Smooth muscle cell (in vitro differentiated cells): Measurements from ENCODE around the gene DCAF5. TPM values are rescaled to one million over a fixed set of nuclear protein-coding genes. Genes with fewer than 3 reads are reported as not detected.

Source experiments
- DNase-seq: peaks from one replicate; lab custom pipeline; 2025; ENCODE audit not compliant: unreplicated experiment; lab: John Stamatoyannopoulos, UW
- H2AFZ ChIP-seq: fragments of 200-600 bp; sonication (generic); 2 replicates; pipeline ENCODE4 v1.6.0; 2016; ENCODE audit warnings: antibody characterized with exemption, low read depth, mild to moderate bottlenecking
- H3F3A ChIP-seq: fragments of 200-600 bp; sonication (generic); 2 replicates; pipeline ENCODE4 v1.6.0; 2017; ENCODE audit warnings: antibody characterized with exemption, low read depth
- H3K27ac ChIP-seq: fragments of 200-600 bp; sonication (generic); 2 replicates; pipeline ENCODE4 v1.5.1; 2016; ENCODE audit warnings: low read depth, mild to moderate bottlenecking
- H3K27me3 ChIP-seq: fragments of 200-600 bp; sonication (generic); 2 replicates; pipeline ENCODE4 v1.6.1; 2016; ENCODE audit warnings: low read depth, mild to moderate bottlenecking
- H3K36me3 ChIP-seq: fragments of 200-600 bp; sonication (generic); 2 replicates; pipeline ENCODE4 v1.5.1; 2016; ENCODE audit warnings: low read depth
- H3K4me1 ChIP-seq: fragments of 200-600 bp; sonication (generic); 2 replicates; pipeline ENCODE4 v1.5.1; 2016; ENCODE audit warnings: low read depth
- H3K4me2 ChIP-seq: fragments of 200-600 bp; sonication (generic); 2 replicates; pipeline ENCODE4 v1.6.0; 2016; ENCODE audit warnings: mild to moderate bottlenecking
- H3K4me3 ChIP-seq: fragments of 200-600 bp; sonication (generic); 2 replicates; pipeline ENCODE4 v1.5.1; 2016; ENCODE audit warnings: mild to moderate bottlenecking
- H3K79me2 ChIP-seq: fragments of 200-600 bp; sonication (generic); 2 replicates; pipeline ENCODE4 v1.6.0; 2016; ENCODE audit warnings: low read depth, mild to moderate bottlenecking
- H3K9ac ChIP-seq: fragments of 200-600 bp; sonication (generic); 2 replicates; pipeline ENCODE4 v1.6.0; 2016; ENCODE audit warnings: low read depth
- H3K9me3 ChIP-seq: fragments of 200-600 bp; sonication (generic); replicated peaks from 2 replicates; pipeline ENCODE4 v1.5.1; 2016; ENCODE audit warnings: low read depth
- H4K20me1 ChIP-seq: fragments of 200-600 bp; sonication (generic); 2 replicates; pipeline ENCODE4 v1.6.0; 2016; ENCODE audit warnings: low read depth
- WGBS: methylation state at CpG from one replicate; pipeline ENCODE4 v1.1.7; 2016; ENCODE audit warnings: low lambda C conversion rate; 5-methylcytosine and 5-hydroxymethylcytosine counted together
- polyA plus RNA-seq: library from polyadenylated mRNA; unstranded; fragments of >200 nt; fragmentation: Nextera tagmentation; extraction: Ambion mirVana; gene quantifications from 2 replicates; pipeline ENCODE4 v1.2.1, GENCODE V29; 2016
- total RNA-seq: library from RNA; depleted of rRNA; stranded (reverse); fragments of >200 nt; gene quantifications from 2 replicates; pipeline ENCODE4 v1.2.3, GENCODE V29; 2014
- TF ChIP-seq, protein P1 (sequence below): fragments of 200-600 bp; sonication (generic); IDR thresholded peaks from 2 replicates; pipeline ENCODE4 v1.5.1; 2017; ENCODE audit warnings: borderline replicate concordance, mild to moderate bottlenecking, antibody characterized with exemption; ENCODE audit not compliant: insufficient read depth, poor library complexity, severe bottlenecking

DCAF5 gene
- total and polyA plus RNA-seq, 2 experiments from 2014 or later, result 23.0 to 45.4 TPM

DNA sequence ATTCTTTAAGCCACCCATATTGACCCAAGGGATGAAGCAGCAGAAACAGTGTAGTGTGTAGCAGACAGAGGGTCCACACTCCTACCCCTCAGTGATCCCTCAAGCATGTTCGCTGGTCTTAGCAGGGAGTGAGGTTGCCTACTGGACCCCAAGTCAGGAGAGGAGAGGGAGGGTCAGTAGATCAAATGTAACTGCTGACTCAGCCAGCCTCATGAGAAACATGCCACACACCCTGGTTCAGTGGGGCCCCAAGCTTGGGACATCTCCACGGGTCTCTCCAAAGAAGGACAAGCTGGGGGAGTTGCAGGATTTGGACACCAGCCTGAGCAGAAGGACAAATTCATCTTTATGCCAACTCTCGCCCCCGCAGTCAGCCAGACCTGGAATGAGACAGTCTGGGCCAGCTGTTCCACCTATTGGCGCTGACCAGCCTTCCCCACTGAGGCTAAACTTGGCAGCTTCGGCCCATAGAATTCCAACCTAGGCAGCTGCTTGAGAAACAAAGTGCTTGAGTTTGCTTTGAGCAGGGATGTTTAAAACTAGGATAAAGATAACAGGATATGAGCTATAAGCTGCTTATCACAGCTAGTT is 107.9 kb downstream of the DCAF5 start:
- Histone ChIP-seq H3K4me2 (peak overlapping the region; percentile 32), H3K79me2 (no peaks in the 10 kb centered on the region), H2AFZ (no peak overlapping the region), H3K9me3 (no peaks in the 10 kb centered on the region), H3K27me3 (no peaks in the 10 kb centered on the region), H3K4me1 (peaks cover 46% of the 10 kb centered on the region), H3K27ac (peak overlapping the region; percentile 95), H3K9ac (peak overlapping the region; percentile 55), H4K20me1 (no peaks in the 10 kb centered on the region), H3F3A (peaks cover 35% of the 10 kb centered on the region), H3K4me3 (no peak overlapping the region), H3K36me3 (no peaks in the 10 kb centered on the region)
- WGBS, result 58% methylated on average over 6 of the region's 6 CpGs
- DNase-seq, result no peak
- TF ChIP-seq, protein P1, sequence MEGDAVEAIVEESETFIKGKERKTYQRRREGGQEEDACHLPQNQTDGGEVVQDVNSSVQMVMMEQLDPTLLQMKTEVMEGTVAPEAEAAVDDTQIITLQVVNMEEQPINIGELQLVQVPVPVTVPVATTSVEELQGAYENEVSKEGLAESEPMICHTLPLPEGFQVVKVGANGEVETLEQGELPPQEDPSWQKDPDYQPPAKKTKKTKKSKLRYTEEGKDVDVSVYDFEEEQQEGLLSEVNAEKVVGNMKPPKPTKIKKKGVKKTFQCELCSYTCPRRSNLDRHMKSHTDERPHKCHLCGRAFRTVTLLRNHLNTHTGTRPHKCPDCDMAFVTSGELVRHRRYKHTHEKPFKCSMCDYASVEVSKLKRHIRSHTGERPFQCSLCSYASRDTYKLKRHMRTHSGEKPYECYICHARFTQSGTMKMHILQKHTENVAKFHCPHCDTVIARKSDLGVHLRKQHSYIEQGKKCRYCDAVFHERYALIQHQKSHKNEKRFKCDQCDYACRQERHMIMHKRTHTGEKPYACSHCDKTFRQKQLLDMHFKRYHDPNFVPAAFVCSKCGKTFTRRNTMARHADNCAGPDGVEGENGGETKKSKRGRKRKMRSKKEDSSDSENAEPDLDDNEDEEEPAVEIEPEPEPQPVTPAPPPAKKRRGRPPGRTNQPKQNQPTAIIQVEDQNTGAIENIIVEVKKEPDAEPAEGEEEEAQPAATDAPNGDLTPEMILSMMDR, result no peak

DNA sequence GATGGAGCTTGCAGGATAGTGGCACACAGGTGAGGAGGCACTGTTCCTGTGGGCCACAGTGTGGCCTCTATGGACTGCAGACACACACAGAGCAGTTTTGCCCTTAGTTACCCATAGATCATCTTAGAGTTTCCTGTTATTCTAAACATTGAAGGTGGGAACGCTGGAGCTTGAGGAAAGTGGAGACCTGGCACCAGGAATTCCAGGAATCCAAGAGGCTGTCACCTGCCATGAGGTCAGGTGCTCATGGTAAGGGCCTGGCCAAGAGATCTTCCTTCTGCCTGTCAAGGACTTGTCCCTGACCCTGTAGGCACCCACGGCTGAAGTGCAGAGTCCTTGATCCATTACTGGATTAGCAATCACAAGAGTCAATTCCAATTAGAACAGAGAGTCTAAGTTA is 108.6 kb downstream of the DCAF5 start:
- DNase-seq, result no peak
- Histone ChIP-seq H3K27ac (peak overlapping the region; percentile 95), H2AFZ (no peak overlapping the region), H4K20me1 (no peaks in the 10 kb centered on the region), H3K9me3 (no peaks in the 10 kb centered on the region), H3K4me2 (peak overlapping the region; percentile 55), H3K4me1 (peaks cover 39% of the 10 kb centered on the region), H3K27me3 (no peaks in the 10 kb centered on the region), H3K79me2 (no peaks in the 10 kb centered on the region), H3F3A (peaks cover 32% of the 10 kb centered on the region), H3K4me3 (no peak overlapping the region), H3K36me3 (no peaks in the 10 kb centered on the region), H3K9ac (no peak overlapping the region)
- WGBS, result 78% methylated on average over 2 of the region's 2 CpGs
- TF ChIP-seq, protein P1, result no peak

DNA sequence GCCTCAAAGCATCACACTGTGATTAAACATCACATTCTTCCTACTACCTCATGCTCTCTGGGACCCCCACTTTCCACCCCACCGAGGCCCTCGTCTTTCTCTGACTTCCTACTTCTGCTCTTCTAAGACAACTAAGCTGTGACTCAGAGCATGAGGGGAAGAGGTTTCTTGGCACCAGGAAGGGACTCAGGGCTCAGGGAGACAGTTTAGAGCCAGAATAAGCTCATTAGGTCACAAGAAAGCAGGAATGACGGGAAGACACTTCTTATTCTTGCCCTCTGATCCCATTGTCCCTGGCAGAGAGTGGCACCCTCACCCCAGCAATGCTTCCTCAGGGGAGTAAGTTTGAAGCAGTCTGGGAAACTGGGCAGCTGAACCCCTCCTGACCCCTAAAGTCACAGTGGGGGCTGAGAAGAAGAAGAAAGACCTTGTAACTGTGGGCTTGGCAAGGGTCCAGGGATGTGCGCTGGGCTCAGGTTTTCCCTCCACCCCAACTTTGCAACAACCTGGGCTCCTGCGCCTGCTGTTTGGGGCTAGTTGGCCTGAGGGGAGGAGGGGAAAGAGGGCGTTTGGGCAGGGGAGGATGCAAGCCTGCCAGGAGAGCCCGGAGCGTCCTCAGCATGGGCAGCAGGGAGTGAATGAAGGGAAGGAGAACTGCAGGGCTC is 109.2 kb downstream of the DCAF5 start:
- DNase-seq, result no peak
- no peaks in the 10 kb centered on the region for H3K27me3 ChIP-seq
- no peaks in the 10 kb centered on the region for H3K9me3 ChIP-seq
- H3K4me3 ChIP-seq, result no peak overlapping the region
- H3K36me3 ChIP-seq, result no peaks in the 10 kb centered on the region
- no peaks in the 10 kb centered on the region for H3K79me2 ChIP-seq
- TF ChIP-seq, protein P1, result no peak
- 65% methylated on average over 8 of the region's 8 CpGs for WGBS
- H2AFZ ChIP-seq, result no peak overlapping the region
- peaks cover 36% of the 10 kb centered on the region for H3F3A ChIP-seq
- no peaks in the 10 kb centered on the region for H4K20me1 ChIP-seq
- H3K9ac ChIP-seq, result no peak overlapping the region
- peaks cover 41% of the 10 kb centered on the region for H3K4me1 ChIP-seq
- peak overlapping the region; percentile 55 for H3K4me2 ChIP-seq
- H3K27ac ChIP-seq, result peak overlapping the region; percentile 95
